ENCODE results near the gene E2F3. TPM values are rescaled to one million over a fixed set of nuclear protein-coding genes. Genes with fewer than 3 reads are reported as not detected.

Gene E2F3
- total and polyA plus RNA-seq, 2 donors (not counting 3 experiments of a cell fraction or from before 2014, with no cell fraction given), result 8.6 to 22.0 TPM

DNA sequence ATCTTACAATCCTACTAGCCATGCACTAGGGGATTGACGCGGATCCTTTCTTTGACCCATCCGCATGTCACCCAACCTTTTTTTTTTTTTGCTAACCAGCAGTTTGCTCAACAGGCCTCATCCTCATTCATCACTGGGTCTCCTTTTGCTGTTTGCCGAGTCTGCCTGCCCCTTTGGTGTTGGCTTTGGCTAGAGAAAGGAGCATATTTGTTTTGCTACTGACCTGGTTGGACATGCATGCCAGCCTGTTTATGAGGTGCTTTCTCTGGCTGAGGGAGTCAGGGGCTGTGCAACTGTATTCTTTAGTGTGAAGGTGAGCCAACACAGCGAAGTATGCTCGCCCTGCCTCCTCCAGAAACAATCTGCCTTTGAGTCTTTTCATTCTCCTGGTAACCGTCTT lies 40.2 kb downstream of the E2F3 start:
- dilution Hi-C loops (cut with MboI; ENCODE audit: extremely low pct_ligation_motif_present, low sequenced_read_pairs) (no loop called here), intact Hi-C loops (cut with micrococcal nuclease) (no loop called here)
- TF ChIP-seq MYC (IDR thresholded peaks at IDR 0.05; ENCODE audit: low read depth, low read length), result no peak
- no peak for TF ChIP-seq POLR2AphosphoS5 (IDR thresholded peaks at IDR 0.05; ENCODE audit: insufficient read depth, low read depth, low read length)
- no peak for TF ChIP-seq CTCF (IDR thresholded peaks at IDR 0.05; ENCODE audit: extremely low read depth in 1 of 2, insufficient read depth in 1 of 2, low read depth in 1 of 2, low read length in 2 of 2)
- no peak for TF ChIP-seq POLR2A (IDR thresholded peaks at IDR 0.05; ENCODE audit: low read depth, low read length)
- no peak for TF ChIP-seq EZH2 (IDR thresholded peaks at IDR 0.05; ENCODE audit: borderline replicate concordance, low read depth, low read length, severe bottlenecking)
- TF ChIP-seq JUN (IDR thresholded peaks at IDR 0.05; ENCODE audit: borderline replicate concordance, insufficient read depth, insufficient read length, low read depth), result no peak
- TF ChIP-seq MAX (IDR thresholded peaks at IDR 0.05; ENCODE audit: insufficient read depth, insufficient read length), result no peak
- TF ChIP-seq FOS (IDR thresholded peaks at IDR 0.05; ENCODE audit: borderline replicate concordance, insufficient read depth, low read length), result no peak
- TF ChIP-seq GATA2 (IDR thresholded peaks at IDR 0.05; ENCODE audit: insufficient read depth, insufficient read length, low read depth, low read length), result no peak
- Histone ChIP-seq H2AFZ (ENCODE audit: low read depth, low read length) (no peak overlapping the region), H3K9ac (replicated peaks; ENCODE audit: extremely low read depth, insufficient read depth, low read length) (no peak overlapping the region), H4K20me1 (replicated peaks; ENCODE audit: control insufficient read depth, extremely low read depth, insufficient read depth, low read length) (peaks cover 6% of the 10 kb centered on the region), H3K27ac (ENCODE audit: insufficient read depth, low read depth, low read length) (no peak overlapping the region), H3K4me1 (ENCODE audit: control insufficient read depth, extremely low read depth, insufficient read depth, low read length) (no peaks in the 10 kb centered on the region), H3K9me3 (replicated peaks; ENCODE audit: control insufficient read depth, insufficient read depth, low read length) (no peaks in the 10 kb centered on the region), H3K79me2 (ENCODE audit: control insufficient read depth, insufficient read depth, low read length) (peaks cover 74% of the 10 kb centered on the region), H3K27me3 (ENCODE audit: control insufficient read depth in 2 of 2, insufficient read depth in 2 of 2, low read length in 2 of 2) (no peaks in the 10 kb centered on the region), H3K4me2 (ENCODE audit: insufficient read depth, low read length) (no peak overlapping the region), H3K9me1 (replicated peaks; ENCODE audit: control insufficient read depth, extremely low read depth, insufficient read depth, low read length) (peaks cover 6% of the 10 kb centered on the region), H3K4me3 (replicated peaks in 1 of 3; ENCODE audit: insufficient read depth in 1 of 3, low read depth in 1 of 3, low read length in 3 of 3) (no peak overlapping the region), H3K36me3 (ENCODE audit: control insufficient read depth in 2 of 2, extremely low read depth in 1 of 2, insufficient read depth in 2 of 2, low read length in 2 of 2) (peaks cover 0 to 2% of the 10 kb centered on the region in 2 experiments)
- no TSS peak for BruUV-seq (replicated peaks)
- ChIA-PET POLR2A (no interaction called here), CTCF (no interaction called here)
- no peak for FAIRE-seq
- DNase-seq (ENCODE audit: low read depth, low spot score), result no peak
